Stimulated activated naive CD8-positive, alpha-beta T cell treated with anti-CD3 and anti-CD28 coated beads, Interleukin-15, Interleukin-2, amounts not matched to agents 100 U/mL and 50 U/mL, for 24 hours (primary cell): Measurements from ENCODE around the gene MAGI1.

Experiments
- ATAC-seq: fragments of 150-1000 bp; cut with Tn5 transposase; one replicate; pipeline ENCODE4 v1.10.0; 2021
- DNase-seq: peaks from one replicate; pipeline ENCODE4 v3.0.0; 2021

Gene MAGI1

DNA sequence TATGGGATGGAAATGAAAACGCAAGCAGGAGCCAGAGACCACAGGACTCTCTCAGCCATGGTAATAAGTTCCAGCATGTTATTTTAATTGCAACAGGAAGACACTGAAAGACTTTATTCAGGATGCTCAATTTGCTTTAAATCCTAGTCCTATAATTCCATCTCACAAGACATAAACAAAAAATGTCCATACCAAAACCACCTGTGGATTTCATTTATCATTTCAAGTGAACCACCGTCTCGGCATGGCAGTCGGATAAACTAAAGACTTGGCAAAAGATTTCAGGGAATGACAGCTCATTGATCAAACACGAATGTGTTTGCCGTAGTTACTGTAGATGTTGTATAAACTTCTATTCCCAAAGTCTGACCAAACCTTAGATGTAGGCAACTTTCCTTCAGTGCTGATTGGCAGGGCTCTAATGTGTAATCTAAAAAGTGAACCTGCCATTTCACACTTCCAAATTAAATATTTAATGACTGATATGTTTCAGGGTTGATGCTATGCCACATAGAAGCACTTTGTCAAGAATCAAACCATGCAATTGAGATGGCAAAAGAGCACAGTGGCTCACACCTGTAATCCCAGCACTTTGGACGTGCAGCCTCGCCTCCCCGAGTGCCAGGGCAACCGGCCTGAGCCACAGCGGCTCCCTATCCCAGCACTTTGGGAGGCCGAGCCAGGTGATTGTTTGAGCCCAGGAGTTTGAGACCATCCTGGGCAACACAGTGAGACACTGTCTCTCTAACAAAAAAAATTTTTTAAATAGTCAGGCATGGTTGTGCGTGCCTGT is 331.7 kb downstream of the MAGI1 start:
- no peak for DNase-seq
- ATAC-seq = no peak

DNA sequence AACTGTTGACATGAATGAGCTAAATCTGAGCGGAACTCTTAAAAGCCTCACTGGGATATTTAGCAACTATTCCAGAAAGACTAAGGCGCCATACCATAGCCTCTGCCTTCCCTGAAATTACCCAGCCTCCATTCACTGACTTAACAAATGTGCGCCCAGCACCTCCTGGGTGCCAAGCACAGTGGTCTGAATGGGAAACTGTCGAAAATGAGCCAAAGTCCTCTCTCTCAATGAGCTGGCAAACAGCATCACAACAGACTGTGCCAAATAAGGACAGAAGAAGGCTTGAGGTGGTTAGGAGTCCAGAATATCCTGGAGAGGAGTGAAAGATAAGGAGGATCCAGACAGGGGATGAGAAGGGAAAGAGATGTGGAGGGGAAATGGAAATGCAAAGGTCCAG is 332.4 kb downstream of the MAGI1 start:
- ATAC-seq (no peak), DNase-seq (no peak)

DNA sequence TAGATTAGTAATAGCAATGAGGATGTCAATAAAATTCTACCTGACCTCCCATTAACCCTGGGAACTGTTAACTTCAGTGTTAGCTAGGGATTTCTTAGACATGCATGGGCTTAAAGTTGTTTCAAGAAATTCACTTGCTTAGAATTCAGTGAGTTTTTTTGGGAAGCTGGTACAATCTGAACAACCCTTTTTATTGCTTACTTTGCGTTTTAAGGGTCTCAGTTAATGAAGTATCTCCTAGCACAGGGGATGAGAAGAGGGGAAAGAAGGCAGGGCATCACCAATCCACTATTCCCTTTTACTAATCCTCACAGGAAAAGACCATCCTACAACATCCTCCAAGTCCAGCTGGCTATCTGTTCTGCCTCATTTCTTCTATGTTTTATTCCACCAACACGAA is 334.9 kb downstream of the MAGI1 start:
- ATAC-seq = no peak
- DNase-seq = no peak

DNA sequence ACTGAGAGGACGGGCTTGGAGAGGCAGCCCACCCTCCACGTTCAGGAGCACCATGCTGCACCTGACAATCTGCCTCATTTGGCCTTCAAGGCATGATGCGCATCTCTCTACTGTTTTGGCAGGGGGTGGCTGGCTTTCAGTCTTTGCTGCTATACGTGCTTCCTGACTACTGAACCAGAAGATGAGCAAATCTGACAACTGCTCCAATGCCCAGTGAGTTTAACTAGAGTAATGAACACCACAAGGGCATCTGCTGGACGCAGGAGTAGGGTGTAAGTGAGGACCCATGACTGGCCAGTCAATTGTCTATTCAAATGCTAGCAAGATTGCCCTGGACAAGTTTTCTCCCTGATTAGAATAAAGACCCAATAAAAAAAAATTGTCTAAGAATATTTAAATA is 335.7 kb downstream of the MAGI1 start:
- no peak for ATAC-seq
- no peak for DNase-seq

DNA sequence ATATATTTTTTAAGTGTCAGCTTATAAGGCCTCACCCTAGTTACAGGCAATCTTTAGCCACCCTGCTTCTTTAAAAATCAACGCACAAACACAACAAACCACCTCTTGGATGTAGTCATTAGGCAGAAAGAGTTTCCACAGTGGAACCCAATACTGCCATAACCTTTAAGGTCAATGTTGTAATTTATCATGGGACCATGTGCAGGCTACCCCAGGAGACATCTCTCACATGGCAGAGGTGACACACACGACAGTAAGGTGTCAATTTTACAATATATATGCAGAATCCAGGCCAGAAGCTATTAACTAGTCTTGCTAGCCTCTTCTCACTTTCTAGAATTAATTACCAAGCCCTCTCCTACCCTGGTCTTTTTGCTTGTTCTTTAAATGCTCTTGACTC is 336.5 kb downstream of the MAGI1 start:
- DNase-seq (no peak), ATAC-seq (no peak)

DNA sequence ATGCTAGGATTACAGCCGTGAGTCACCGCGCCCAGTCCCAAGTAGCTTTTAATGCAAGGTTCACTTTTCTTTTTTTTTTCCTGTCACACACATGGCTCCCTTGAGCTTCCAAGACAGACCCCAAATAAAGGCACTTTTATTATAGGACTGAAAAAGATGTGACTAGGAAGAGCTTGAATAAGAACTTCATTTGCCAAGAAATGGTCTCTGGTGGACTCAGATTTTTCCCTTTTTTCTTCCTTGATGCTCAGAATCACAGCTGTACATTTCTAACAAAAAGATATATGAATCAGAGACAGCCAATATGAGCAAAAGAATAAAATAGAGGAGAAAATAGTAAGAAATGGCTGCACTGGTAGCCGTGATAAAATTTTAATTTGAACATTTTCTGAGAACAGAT is 337.2 kb downstream of the MAGI1 start:
- ATAC-seq = no peak
- no peak for DNase-seq

DNA sequence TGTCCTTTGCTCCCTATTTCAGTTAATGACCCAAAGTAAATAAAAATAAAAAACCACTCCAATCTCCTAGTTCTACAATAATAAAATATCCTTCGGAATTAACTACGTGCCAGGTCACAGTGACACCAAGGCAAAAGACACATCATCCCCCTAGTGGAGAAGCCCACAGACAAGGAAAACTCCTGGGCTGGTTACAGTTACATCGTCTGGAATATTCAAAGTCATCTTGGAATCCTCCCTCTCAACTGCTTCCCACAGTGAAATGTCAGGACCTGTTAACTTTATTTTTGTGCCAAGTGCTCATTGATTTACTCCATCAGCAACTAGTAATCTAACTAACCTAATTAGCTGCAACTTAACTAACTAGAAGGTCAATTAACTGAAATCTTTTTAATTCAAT is 349.3 kb downstream of the MAGI1 start:
- no peak for ATAC-seq

DNA sequence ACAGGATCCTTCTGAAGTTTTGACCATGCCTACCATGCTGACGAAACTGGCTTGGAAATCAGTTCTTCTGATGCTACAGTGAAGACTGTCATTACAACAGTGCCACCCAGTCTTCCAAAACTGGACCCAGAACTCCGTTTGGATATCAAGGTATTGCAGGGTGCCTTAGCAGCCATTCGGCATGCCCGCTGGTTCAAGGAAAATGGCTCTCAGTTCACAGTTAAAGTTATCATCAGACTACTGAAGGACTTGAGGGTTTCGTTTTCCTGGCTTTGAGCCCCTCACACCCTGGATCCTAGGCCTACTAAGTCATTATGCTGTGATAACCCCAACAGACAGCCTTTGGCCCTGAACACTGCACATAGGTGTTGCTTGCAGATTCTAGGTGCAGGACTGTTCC is 351.0 kb downstream of the MAGI1 start:
- ATAC-seq = no peak

More for the DNA sequence above, 349.3 kb downstream of the MAGI1 start:
- DNase-seq = no peak

DNA sequence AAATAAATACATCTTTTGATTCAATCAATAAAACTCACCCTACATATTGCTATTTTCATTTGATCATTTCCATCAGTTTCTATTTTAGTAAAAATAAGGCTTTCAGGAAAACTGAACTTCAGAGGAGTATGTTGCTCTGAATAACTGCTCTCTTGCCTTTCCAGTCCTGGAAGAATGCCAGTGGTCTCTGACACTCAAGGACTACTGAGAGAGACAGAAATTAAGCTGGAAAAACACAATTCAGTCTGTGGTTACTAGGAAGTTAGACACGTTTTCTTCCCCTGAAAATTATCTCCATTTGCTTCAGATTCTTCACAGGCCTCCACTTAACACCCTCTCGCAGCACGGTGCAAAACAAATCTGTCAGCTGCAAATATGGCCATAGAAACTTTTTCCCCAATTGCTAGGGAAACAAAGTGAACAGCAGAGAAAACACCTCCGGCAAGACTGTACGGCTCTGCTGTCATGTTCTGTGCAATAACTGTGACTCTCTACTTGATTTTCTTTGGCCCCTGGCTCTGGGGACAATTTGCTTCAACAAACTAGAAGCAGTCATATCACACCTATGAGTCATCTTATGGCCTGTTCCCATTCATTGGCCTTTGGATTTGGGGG is 353.0 kb downstream of the MAGI1 start:
- ATAC-seq (no peak), DNase-seq (no peak)

More for the DNA sequence above, 351.0 kb downstream of the MAGI1 start:
- DNase-seq = no peak

DNA sequence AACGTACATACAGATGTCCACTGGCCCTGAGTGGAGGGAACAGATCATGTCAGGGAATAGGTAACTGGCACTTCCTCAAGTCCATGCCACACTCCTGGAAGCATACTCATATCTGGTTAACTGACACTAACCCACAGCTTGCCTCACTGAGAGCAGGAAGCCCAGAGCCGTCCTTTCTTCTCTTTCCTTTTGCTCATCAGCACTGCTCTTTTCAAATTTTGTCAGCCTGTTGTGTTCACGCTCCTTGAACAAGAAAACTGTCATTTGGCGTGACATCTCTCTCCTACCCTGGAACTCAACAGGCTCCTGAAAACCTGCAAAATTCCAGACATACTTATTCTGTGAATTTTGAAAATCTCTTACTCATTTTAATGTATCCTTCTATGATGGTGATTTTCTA is 360.2 kb downstream of the MAGI1 start:
- no peak for ATAC-seq
- no peak for DNase-seq

DNA sequence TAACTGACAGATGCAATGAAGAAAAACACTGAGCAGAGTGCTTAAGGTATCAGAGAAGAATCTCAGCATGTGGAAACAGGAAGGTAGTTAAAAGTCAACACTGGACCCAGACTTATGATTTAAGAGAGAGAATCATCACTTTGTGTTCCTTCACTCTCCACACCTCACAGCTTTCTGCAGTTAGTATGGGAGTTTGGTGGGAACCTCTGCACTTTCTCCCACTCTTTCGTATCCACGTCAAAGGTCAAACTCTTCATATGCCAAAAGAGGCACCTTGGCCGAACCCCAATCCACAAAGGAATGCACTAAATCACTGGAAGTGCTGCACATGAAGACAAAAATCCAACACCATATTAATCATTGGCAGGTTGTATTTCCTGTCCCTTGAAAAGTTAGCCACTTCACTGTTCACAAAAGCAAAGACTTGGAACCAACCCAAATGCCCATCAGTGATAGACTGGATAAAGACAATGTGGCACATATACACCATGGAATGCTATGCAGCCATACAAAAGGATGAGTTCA is 361.2 kb downstream of the MAGI1 start:
- ATAC-seq = no peak
- no peak for DNase-seq

DNA sequence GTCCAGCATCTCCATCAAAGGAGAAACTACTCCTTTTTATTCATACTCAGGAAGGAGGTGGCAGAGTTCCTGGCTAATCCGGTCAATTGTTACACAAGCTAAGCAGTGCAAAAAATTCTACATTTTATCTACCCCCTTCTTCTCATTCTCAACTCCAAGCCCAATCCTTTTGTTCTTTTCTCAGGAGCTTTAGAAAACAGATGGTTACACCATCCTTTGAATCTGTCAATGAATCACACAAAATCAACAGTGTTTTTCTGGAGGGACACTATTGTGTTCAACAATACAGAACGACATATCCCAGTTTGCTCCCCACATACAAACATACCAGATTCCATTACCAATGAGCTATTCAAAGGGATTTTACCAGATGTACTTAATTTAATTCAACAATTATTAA is 362.1 kb downstream of the MAGI1 start:
- ATAC-seq (no peak), DNase-seq (no peak)

DNA sequence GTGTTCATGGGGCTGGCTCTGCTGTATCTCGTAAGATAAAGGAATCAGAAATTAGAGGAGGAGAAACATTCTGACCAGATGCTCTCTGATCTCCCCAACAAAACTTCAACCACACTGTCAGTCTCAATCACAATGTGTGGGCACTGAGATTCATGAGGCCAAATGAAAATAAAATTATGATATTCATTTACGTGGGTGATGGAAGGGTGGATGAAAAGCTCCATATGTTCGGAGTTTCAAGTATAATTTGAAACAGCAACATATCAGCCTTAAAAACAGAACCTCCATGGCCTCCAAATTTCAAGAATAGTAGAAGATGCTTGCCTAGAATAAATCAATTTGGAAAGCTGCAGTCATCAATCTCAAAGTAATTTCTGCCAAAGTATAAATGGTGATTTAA is 363.7 kb downstream of the MAGI1 start:
- ATAC-seq = no peak

DNA sequence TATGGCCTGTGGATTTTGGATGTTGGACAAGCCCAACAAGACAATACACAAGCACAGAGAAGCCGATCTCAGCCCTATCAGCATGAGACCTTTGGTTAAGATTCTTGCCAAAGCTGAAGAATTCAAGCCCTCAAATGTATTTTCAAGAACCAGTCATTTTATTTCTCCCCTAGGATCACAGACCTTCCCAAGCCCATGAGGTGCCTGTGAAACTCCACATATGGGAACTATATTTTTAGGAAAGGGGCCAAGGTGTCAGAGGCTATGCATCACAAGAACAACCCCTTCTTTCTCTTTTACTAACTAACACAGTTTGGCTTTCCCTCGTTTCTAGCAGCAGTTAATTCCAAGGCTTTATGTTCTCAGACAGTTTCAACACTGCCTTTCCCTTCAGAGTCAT is 364.5 kb downstream of the MAGI1 start:
- ATAC-seq = no peak
- no peak for DNase-seq

More for the DNA sequence above, 363.7 kb downstream of the MAGI1 start:
- DNase-seq = no peak

DNA sequence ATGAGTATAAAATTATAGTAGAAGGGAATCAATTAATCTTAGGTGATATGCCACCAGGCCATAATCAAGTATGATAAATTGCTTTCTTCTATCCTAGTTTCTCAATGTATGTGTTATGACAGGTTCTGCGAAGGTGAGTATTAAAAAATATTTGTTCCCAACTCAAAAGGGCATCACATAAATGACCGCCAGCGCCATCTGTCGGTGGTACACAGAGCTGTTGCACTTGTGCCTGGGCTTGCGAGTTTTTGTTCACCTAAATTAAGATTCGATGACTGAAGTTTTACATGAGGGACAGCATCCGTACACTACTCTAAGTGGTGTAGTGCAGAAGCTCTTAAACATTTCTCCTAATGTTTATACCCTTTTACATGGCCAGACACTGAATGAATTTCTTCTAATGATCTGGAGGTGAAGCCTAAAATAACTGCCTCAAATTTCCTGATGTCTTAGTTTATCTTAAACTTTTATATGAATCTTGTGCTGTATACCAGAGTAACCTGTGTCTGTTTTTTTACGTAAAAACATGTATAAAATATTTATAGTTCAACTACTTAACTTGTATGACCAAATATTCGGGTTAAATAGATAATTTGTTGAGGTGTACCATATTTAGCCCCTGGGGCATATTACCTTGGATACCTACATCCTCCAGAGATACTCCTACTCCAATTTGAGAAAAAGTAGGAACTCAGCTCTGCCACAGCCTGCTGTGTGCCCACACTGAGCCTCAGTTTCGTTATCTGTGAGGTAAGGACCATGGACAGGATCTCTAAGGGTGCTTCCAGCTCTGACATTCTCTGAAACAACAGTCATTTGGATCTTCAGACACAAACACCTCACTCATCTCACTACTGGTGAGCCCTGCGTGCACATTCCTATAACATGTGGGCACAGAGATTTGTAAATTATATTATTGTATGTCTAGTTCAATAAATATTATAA is 365.6 kb downstream of the MAGI1 start:
- no peak for ATAC-seq
- DNase-seq = peak; percentile 32

DNA sequence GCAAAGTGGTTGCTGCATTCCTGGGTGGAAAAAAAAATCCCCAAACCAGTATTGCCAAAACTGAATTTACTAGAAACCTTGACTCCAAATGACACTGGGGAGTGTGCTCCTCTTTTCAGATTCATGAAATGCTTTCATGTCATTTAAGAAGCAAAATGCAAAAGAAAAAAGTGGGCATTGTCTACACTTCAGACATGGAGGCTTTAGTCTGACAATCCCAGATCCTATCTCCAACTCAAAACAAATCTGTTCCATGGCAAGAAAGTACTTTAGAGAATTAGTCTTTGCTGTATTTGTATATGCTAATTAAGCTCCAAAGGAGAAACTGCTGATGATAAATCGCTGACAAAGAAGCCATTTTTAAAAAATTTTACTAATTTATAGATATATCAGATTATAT is 366.7 kb downstream of the MAGI1 start:
- DNase-seq (no peak), ATAC-seq (no peak)

DNA sequence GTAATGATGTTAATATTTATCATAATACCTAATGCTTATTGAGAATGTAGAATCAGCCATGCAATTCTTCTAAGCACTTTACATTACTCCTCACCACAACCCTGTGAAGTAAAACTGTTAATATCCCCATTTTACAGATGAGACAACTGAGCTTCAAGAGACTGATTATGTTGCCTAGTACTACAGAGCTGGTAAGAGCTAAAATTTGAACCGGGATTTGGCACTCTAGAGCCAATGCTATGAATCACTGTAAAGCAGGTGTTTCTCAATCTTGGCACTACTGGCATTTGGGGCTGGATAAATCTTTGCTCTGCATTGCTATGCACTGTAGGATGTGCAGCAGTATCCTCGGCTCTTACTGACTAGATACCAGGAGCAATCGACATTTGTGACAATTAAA is 367.7 kb downstream of the MAGI1 start:
- DNase-seq = no peak
- no peak for ATAC-seq

DNA sequence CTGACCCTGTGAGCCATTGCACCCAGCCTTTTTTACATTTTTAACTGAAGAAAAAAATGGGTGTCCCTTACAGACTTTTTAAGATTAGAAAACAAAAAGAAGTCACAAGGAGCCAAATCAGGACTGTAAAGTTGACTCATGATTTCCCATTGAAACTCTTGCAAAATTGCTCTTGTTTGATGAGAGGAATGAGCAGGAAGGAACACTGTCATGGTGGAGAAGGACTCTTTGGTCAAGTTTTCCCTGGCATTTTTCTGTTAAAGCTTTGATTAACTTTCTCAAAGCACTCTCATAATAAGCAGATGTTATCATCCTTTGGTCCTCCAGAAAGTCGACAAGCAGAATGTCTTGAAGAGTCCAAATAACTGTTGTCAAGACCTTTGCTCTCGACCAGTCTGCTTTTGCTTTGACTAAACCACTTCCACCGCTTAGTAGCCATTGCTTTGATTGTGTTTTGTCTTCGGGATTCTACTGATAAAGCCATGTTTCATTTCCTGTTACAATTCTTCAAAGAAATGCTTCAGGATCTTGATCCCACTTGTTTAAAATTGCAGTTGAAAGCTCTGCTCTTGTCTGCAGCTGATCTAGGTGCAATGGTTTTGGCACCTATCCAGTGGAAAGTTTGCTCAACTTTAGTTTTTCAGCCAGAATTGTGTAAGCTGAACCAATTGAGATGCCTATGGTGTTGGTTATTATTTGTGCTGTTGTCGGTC is 369.4 kb downstream of the MAGI1 start:
- ATAC-seq = no peak
- no peak for DNase-seq

DNA sequence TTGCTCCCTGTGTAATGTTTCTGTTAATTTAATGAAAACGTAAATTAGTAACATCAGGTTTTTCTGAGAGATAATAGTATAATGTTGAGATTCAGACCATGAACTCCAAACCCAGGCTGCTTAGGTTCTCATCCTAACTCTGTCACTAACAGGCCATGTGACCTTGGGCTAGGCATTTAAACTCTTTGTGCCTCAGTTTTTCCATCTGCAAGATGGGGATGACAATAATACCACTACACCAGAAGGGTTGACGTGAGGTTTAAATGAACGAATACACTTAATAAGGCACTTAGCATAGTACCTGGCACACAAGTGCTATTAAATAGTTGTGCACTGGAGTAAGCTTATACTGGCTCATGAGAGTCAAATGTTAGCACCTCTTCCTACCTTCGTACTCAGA is 370.8 kb downstream of the MAGI1 start:
- no peak for ATAC-seq
- DNase-seq = no peak

DNA sequence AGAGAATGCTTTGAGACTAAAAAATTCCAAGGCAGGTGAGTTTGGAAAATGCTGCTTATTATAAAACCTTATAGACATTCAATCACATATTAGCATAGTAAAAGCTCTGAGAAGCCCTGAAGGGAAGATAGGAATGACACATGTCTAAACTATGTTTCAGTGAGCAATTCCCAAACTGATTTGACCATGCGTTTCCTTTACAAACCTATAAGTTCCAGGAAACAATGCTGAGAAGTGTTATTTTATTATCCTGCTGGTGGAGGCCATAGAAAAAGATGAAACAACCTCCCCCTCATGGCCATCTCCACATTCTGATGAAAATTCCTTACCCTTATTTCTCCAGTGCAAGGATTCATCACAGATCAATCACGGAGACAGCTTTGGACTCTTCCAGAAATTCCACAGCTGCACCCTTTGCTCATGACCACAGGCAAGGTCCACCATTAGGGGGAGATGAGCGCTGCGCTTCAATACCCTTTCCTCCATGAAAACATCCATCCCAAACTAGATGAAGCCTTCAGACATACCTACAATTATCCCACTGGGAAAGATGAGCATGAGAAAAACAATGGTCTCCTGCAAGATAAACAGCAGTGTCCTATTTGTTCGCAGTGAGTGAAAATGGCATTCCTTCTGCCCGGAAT is 372.1 kb downstream of the MAGI1 start:
- no peak for DNase-seq
- no peak for ATAC-seq

DNA sequence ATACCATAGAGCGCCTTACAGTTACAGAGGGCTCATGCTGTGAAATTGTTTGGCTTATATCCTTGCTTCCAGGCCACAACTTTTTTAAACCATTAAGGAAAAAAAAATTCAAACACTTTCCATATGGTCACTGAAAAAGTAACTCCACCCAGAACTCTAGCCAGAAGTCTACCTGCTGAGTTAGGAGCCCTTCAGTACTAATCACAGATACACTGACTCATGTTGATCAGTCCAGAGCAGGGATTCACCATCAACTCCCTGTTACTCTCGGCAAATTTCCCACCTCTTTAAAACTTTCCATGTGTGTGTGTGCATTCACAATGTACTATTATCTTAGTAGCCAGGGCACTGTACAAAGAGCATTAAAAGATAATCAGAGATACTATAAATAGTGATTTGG is 372.8 kb downstream of the MAGI1 start:
- DNase-seq (no peak), ATAC-seq (no peak)

DNA sequence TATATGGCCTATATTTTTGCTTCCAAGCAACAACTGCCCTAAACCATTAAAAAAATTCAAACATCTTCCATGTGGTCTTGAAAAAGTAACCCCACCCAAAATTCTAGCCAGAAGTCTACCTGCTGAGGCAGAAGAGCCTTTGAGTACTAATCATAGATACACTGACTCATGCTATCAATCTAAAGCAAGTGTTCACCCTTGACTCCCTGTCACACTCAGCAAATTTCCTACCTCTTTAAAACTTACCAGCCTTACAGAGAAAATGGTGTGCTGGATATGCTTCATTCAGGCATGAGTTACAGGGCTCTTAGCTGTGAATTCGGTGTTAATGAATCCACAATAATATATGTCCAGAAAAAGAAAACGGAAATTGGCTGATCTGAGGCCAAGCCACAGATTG is 373.8 kb downstream of the MAGI1 start:
- ATAC-seq = no peak
- DNase-seq = no peak
